AG20443 (cell line): ENCODE measurements around the gene NOA1.
A peak's percentile ranks its signal among the peaks of the same experiment; 100 is the strongest.

Experiments
- DNase-seq: peaks from one replicate; pipeline ENCODE4 v3.0.0; 2012; ENCODE audit warnings: low spot score, mixed read lengths

NOA1 gene

DNA sequence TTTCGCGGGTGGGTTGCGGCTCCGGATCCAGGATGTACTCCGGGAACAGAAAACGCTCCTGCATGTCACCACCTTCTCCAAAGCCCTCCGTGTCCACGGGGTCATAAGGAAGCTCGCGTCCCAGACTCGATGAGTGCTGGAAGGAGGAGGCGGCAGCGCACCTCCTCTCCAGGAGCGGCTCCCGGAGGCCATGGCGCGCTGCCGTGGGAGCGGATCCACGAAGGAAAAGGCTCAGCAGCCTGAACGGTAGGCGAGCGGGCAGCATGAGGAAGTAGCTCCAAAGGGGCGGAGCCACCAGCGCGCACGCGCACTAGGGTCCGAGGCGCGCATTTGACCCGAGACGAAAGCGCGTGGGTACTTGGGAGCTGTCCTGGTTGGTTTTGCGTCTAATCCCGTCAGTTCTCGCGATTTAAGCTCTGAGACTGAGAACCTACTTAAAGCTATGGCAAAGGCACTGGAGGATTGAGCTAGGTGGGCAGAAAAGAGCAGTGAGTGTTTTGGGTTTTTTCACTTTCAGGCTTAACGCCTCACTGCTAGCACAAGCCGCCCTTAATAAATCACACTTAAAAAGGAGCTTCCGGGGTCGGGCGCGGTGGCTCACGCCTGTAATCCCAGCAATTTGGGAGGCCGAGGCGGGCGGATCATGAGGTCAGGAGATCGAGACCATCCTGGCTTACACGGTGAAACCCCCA lies at the start of gene NOA1:
NOA1 (minus strand) TSS at position 286 of the 692 bp plus-strand sequence; CDS start at position 265, 21 bp downstream.
- DNase-seq, result peak; percentile 97

DNA sequence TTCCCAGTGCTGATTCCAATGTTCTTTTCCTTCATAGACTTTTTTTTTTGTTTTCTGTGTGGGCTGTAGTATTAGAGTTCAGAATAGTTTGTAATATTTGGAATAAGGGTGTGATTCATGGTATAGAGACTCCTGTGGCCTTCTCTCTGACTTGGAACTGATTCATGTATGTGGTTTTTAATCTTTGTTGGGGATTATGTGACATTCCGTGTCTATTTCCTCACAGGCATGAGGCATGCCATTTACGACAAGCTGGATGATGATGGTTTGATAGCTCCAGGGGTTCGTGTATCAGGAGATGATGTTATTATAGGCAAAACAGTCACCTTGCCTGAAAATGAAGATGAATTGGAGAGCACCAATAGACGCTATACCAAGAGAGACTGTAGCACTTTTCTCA lies 45.7 kb upstream of the NOA1 start:
- peak; percentile 65 for DNase-seq

- DNase-seq, result peak; percentile 57
Observed at GRCh38 chr4:57020467-57021101, 43.2 kb upstream of the NOA1 start.

DNA sequence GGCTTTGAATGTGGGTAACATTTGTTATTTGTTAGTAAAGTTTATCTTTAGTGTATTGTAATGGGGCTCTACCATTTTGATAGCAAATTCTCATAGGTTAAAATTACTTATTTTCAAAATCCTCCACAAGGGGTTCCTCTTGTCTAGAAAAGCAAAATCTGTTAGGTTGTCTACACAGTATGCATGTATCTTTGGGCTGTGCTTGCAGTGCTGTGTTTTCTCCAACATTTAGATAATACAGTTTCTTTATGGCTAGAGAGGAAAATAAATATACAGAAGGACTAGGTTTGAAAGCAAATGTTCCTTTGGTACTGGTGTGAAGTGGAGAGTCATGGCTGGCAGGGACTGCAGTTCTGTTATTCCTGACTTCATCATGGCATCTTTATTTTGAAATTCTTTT lies 41.6 kb upstream of the NOA1 start:
- DNase-seq, result no peak

DNA sequence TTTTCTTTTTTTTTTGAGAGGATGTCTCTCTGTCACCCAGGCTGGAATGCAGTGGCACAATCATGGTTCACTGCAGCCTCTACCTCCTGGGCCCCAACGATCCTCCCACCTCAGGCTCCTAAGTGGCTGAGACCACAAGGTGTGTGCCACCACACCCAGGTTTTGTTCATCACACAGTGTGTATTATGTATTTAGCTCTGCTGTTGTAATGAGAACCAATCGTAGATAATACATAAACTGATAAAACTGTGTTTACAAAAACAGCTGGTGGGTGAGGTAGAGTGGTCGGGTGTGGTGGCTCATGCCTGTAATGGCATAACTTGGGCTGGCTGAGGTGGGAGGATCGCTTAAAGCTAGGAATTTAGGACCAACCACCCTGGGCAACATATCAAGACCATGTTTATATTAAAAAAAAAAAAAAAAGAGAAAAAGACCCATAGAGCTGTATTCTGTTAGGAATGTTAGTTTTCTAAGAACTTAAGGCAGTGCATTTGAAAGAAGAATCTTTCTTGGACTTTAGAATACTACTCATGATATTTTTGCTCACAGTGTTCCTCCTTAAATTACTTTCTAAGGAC lies 36.2 kb upstream of the NOA1 start:
- no peak for DNase-seq

DNA sequence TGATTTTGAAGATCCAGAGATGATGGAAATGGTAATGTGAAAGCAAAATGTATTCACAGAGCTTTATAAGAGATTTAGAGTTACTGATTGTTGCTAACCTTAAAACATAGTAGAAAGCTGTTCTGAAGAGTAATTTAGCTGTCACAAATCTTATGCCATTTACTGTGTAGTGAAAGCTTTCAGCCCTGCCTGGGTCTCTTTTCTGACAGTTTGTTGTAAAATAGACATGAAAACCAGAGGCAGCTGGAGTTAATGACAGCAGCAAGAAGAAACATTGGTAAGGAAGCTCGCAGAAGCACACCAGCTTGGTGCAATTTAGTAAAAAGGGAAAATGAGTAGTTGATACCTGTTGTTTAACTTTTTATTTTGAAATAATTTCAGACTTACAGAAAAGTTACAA lies 22.3 kb upstream of the NOA1 start:
- DNase-seq, result no peak

GRCh38 chr4:56995525-56995924 lies 18.1 kb upstream of the NOA1 start:
- DNase-seq, result peak; percentile 81

- no peak for DNase-seq
Observed at GRCh38 chr4:56990109-56990905, 12.9 kb upstream of the NOA1 start.

- no peak for DNase-seq
Observed at GRCh38 chr4:56986952-56987351, 9.5 kb upstream of the NOA1 start.

- no peak for DNase-seq
Observed at GRCh38 chr4:56986192-56986591, 8.8 kb upstream of the NOA1 start.

GRCh38 chr4:56981795-56982201 lies 4.4 kb upstream of the NOA1 start:
- peak; percentile 14 for DNase-seq

GRCh38 chr4:56979421-56980072 lies 2.1 kb upstream of the NOA1 start:
- no peak for DNase-seq

GRCh38 chr4:56978750-56979303 lies 1.4 kb upstream of the NOA1 start, which contains the start of gene POLR2B:
TSS of gene POLR2B (plus strand) at chr4:56978896. CDS start at chr4:56978986, 90 bp downstream.
- DNase-seq, result peak; percentile 95

- peak; percentile 55 for DNase-seq
Observed at GRCh38 chr4:56976837-56977320, 527 bp downstream of the NOA1 start.

DNA sequence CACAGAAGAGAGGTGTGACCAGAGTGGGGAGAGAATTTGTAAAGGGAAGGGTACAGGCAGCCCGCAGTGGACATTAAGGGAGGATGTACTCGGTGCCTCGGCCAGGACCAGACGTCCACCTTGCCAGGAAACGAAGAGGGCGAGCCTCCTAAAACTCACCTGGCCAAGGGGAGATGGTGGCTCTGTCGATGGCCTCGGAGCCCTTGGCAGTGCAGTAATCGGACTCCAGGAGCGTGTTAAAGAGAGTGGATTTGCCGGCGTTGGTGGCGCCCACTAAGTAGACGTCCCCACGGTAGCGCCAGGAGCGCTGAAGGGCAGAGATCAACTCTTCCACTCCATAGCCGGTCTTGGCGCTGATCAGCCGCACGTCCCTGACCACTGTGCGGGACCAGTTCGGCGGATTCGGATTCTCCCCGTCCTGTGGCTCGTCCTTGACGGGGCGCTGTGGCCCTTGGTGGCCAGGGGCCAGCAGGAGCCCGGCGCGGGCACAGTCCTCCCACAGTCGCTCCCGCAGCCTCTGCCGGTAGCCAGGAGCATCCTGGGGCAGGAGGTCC lies 1.0 kb downstream of the NOA1 start:
- peak; percentile 27 for DNase-seq

- no peak for DNase-seq
Observed at GRCh38 chr4:56973336-56973735, 4.1 kb downstream of the NOA1 start.

- no peak for DNase-seq
Observed at GRCh38 chr4:56972809-56973208, 4.6 kb downstream of the NOA1 start.

DNA sequence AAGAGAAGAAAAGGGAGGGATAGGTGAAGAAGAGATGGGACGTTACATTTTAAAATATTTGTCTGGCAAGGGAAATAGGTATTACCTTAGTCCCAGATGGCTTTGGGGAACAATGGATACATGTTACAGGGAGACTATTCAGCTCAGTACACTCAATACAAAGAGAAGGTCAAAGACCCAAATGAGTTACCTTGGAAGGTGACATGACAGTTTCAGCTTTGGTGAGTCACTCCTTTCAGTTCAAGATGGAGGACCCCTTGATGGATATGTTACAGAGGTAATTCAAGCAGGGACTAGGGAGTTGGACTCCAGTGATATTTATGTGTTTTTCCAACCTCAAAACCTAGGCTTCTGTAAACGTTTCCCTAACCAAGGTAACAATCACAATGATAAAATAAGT lies 5.0 kb downstream of the NOA1 start:
- DNase-seq, result no peak

- DNase-seq, result no peak
Observed at GRCh38 chr4:56971383-56971782, 6.0 kb downstream of the NOA1 start.

DNA sequence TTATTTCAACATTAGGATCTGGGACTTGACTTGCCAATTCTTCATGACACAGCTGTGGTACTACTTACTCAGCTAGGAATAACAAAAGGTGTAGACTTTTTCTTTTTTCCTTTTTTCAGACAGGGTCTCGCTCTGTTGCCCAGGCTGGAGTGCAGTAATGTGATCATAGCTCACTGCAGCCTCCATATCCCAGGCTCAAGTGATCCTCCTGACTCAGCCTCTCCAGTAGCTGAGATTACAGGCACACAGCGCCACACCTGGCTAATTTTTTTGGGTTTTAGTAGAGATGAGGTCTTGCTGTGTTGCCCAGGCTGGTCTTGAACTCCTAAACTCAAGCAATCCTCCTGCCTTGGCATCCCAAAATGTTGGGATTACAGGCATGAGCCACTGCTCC lies 16.3 kb downstream of the NOA1 start:
- DNase-seq, result no peak

DNA sequence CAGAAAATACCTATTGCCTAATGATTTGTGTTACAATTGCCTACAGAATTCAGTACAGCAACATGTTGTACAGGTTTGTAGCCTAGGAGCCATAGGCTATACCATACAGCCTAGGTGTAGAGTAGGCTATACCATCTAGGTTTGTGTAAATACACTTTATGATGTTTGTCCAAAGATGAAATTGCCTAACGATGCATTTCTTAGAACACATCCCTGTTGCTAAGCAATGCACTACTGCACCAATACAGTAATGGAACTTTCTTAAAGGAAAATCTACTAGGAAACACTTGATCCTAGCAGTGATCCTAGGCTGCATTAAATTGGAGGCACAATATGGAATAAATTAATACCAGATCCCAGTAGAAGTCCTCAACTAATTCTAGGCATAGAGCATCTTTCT lies 18.3 kb downstream of the NOA1 start:
- no peak for DNase-seq
